Measurements from ENCODE around the gene PUDP.
"Not testable (repeated sequence)": the region's sequence is repeated elsewhere in the genome, so short reads cannot be mapped to it uniquely, and the experiment has no call there.

Gene PUDP

GRCh38 chrX:7024850-7025249 lies 123.1 kb downstream of the PUDP start:
- no peak for DNase-seq

GRCh38 chrX:7022996-7023395 lies 125.0 kb downstream of the PUDP start:
- DNase-seq, result not testable (repeated sequence)

- no peak for DNase-seq
Observed at GRCh38 chrX:7021991-7022390, 126.0 kb downstream of the PUDP start.

DNA sequence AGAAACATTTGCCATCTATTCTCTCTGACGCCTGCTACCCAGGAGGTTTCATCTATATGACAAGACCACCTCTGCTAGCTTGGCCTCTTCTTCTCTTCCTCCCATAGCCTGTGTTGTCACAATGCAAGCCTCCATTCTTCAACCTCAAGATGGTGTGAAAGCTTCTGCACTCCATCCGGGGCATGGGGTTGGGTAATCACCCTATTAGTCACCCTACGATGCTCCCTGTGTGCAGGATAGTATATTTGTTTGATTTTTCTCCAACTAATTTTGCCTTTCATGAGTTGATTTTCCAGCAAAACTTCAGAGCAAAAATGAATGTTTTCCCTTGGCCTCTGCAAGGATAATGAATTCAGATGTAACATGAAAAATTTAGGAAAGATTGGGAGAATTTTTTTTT lies 128.4 kb downstream of the PUDP start:
- no peak for DNase-seq

- DNase-seq, result not testable (repeated sequence)
Observed at GRCh38 chrX:7012262-7012834, 135.6 kb downstream of the PUDP start.

DNA sequence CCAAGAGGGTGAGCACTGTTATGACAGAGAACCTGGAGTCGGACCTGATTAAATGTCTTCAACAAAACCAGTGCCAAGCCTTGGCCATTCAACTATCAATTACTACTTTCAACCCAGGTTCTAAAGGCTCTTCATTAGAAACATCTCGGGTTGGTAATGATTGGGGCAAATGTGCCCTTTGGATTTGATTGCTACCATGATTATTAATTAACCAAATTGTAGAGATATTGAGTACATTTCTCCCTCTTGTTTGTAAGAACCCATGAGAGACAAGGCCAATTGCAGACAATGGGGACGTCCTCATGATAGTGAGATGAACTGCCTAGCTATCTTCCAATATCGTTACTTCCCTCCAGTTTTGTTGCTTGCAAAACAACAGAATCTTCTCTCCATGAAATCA lies 137.1 kb downstream of the PUDP start:
- not testable (repeated sequence) for DNase-seq

DNA sequence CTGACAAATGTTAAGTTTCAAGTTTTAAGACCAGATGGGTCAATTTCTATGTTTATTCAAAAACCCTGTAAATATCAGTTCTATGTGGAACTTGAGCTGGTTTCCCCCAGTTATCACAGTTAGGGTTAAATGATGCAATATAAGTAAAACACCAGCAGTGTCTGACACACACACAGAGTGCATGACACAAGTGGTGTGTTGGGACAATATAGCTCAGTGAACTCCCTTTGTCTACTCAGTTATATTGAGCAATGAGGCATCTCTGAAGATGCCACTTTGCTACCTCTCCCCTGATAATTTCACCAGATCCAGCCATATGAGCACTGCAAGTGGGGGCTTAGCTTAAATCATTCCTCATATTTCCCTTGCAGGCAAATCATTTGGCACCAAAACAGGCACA lies 140.6 kb downstream of the PUDP start:
- DNase-seq, result not testable (repeated sequence)
